HEK293 (cell line): ENCODE results near the gene CTSF.

Source experiments
- HOXA7 ChIP-seq: sonication (generic); formaldehyde crosslinking; IDR thresholded peaks from 2 replicates; pipeline ENCODE4 v1.8.1; 2022; ENCODE audit warnings: missing genetic modification reagents, borderline replicate concordance
- KLF10 ChIP-seq: fragments of 450-650 bp; IDR thresholded peaks from 2 replicates; pipeline ENCODE4 v1.5.1; 2018; ENCODE audit warnings: missing biosample characterization, mild to moderate bottlenecking, missing genetic modification characterization
- OSR2 ChIP-seq: fragments of 450-650 bp; formaldehyde crosslinking; IDR thresholded peaks from 2 replicates; pipeline ENCODE4 v1.5.1; 2016; ENCODE audit warnings: missing biosample characterization, missing genetic modification characterization
- OVOL3 ChIP-seq: fragments of 450-650 bp; formaldehyde crosslinking; IDR thresholded peaks from 2 replicates; pipeline ENCODE4 v1.5.1; 2016; ENCODE audit warnings: missing biosample characterization, missing genetic modification characterization
- SP3 ChIP-seq: fragments of 450-650 bp; formaldehyde crosslinking; IDR thresholded peaks from 2 replicates; pipeline ENCODE4 v1.5.1; 2016; ENCODE audit warnings: missing biosample characterization, missing genetic modification characterization
- WT1 ChIP-seq: fragments of 450-650 bp; formaldehyde crosslinking; IDR thresholded peaks from 2 replicates; pipeline ENCODE4 v1.5.1; 2016; ENCODE audit warnings: missing biosample characterization, missing genetic modification characterization
- YY1 ChIP-seq: fragments of 450-650 bp; formaldehyde crosslinking; IDR thresholded peaks from 2 replicates; pipeline ENCODE4 v1.5.1; 2018; ENCODE audit warnings: missing biosample characterization, missing genetic modification characterization
- ZBTB7A ChIP-seq: fragments of 450-650 bp; formaldehyde crosslinking; IDR thresholded peaks from 2 replicates; pipeline ENCODE4 v1.5.1; 2016; ENCODE audit warnings: low read depth, missing biosample characterization, missing genetic modification characterization
- ZFP37 ChIP-seq: fragments of 450-650 bp; formaldehyde crosslinking; IDR thresholded peaks from 2 replicates; pipeline ENCODE4 v1.5.1; 2016; ENCODE audit warnings: missing biosample characterization, missing genetic modification characterization
- ZFP41 ChIP-seq: fragments of 450-650 bp; formaldehyde crosslinking; IDR thresholded peaks from 2 replicates; pipeline ENCODE4 v1.5.1; 2016; ENCODE audit warnings: missing biosample characterization, missing genetic modification characterization, borderline replicate concordance
- ZNF132 ChIP-seq: fragments of 450-650 bp; formaldehyde crosslinking; IDR thresholded peaks from 2 replicates; pipeline ENCODE4 v1.5.1; 2017; ENCODE audit warnings: missing biosample characterization, missing genetic modification characterization, borderline replicate concordance
- ZNF155 ChIP-seq: fragments of 450-650 bp; formaldehyde crosslinking; IDR thresholded peaks from 2 replicates; pipeline ENCODE4 v1.5.1; 2016; ENCODE audit warnings: missing biosample characterization, missing genetic modification characterization
- ZNF174 ChIP-seq: fragments of 450-650 bp; formaldehyde crosslinking; IDR thresholded peaks from 2 replicates; pipeline ENCODE4 v1.5.0; 2017; ENCODE audit warnings: missing biosample characterization, mild to moderate bottlenecking, missing genetic modification characterization
- ZNF184 ChIP-seq: fragments of 450-650 bp; IDR thresholded peaks from 2 replicates; pipeline ENCODE4 v1.5.1; 2018; ENCODE audit warnings: missing biosample characterization, mild to moderate bottlenecking, missing genetic modification characterization
- ZNF2 ChIP-seq: fragments of 450-650 bp; formaldehyde crosslinking; IDR thresholded peaks from 2 replicates; pipeline ENCODE4 v1.5.1; 2016; ENCODE audit warnings: missing biosample characterization, missing genetic modification characterization
- ZNF202 ChIP-seq: fragments of 450-650 bp; formaldehyde crosslinking; IDR thresholded peaks from 2 replicates; pipeline ENCODE4 v1.5.1; 2016; ENCODE audit warnings: missing biosample characterization, missing genetic modification characterization, borderline replicate concordance
- ZNF211 ChIP-seq: fragments of 450-650 bp; formaldehyde crosslinking; IDR thresholded peaks from 2 replicates; pipeline ENCODE4 v1.5.1; 2016; ENCODE audit warnings: low read depth, missing biosample characterization, missing genetic modification characterization
- ZNF221 ChIP-seq: fragments of 450-650 bp; formaldehyde crosslinking; IDR thresholded peaks from 2 replicates; pipeline ENCODE4 v1.5.1; 2017; ENCODE audit warnings: missing biosample characterization, missing genetic modification characterization, borderline replicate concordance
- ZNF223 ChIP-seq: fragments of 450-650 bp; formaldehyde crosslinking; IDR thresholded peaks from 2 replicates; pipeline ENCODE4 v1.5.1; 2016; ENCODE audit warnings: missing biosample characterization, missing genetic modification characterization
- ZNF24 ChIP-seq: fragments of 450-650 bp; formaldehyde crosslinking; IDR thresholded peaks from 2 replicates; pipeline ENCODE4 v1.5.1; 2016; ENCODE audit warnings: missing biosample characterization, missing genetic modification characterization
- ZNF324 ChIP-seq: fragments of 450-650 bp; formaldehyde crosslinking; IDR thresholded peaks from 2 replicates; pipeline ENCODE4 v1.5.1; 2016; ENCODE audit warnings: missing biosample characterization, missing genetic modification characterization
- ZNF350 ChIP-seq: fragments of 450-650 bp; formaldehyde crosslinking; IDR thresholded peaks from 2 replicates; pipeline ENCODE4 v1.5.0; 2017; ENCODE audit warnings: missing biosample characterization, mild to moderate bottlenecking, missing genetic modification characterization
- ZNF354C ChIP-seq: fragments of 450-650 bp; formaldehyde crosslinking; IDR thresholded peaks from 2 replicates; pipeline ENCODE4 v1.5.1; 2016; ENCODE audit warnings: missing biosample characterization, missing genetic modification characterization, low read depth, borderline replicate concordance
- ZNF37A ChIP-seq: fragments of 450-650 bp; IDR thresholded peaks from 2 replicates; pipeline ENCODE4 v1.5.1; 2018; ENCODE audit warnings: missing biosample characterization, missing genetic modification characterization
- ZNF514 ChIP-seq: fragments of 450-650 bp; formaldehyde crosslinking; IDR thresholded peaks from 2 replicates; pipeline ENCODE4 v1.5.1; 2016; ENCODE audit warnings: missing biosample characterization, missing genetic modification characterization
- ZNF548 ChIP-seq: fragments of 450-650 bp; formaldehyde crosslinking; IDR thresholded peaks from 2 replicates; pipeline ENCODE4 v1.5.1; 2016; ENCODE audit warnings: missing biosample characterization, missing genetic modification characterization
- ZNF610 ChIP-seq: fragments of 450-650 bp; formaldehyde crosslinking; IDR thresholded peaks from 2 replicates; pipeline ENCODE4 v1.5.1; 2016; ENCODE audit warnings: missing biosample characterization, missing genetic modification characterization, borderline replicate concordance
- ZNF830 ChIP-seq: fragments of 450-650 bp; IDR thresholded peaks from 2 replicates; pipeline ENCODE4 v1.5.0; 2018; ENCODE audit warnings: missing biosample characterization, missing genetic modification characterization, low read depth, mild to moderate bottlenecking, moderate library complexity
- ZSCAN23 ChIP-seq: fragments of 450-650 bp; formaldehyde crosslinking; IDR thresholded peaks from 2 replicates; pipeline ENCODE4 v1.5.1; 2016; ENCODE audit warnings: missing biosample characterization, missing genetic modification characterization
- ZSCAN30 ChIP-seq: fragments of 450-650 bp; IDR thresholded peaks from 2 replicates; pipeline ENCODE4 v1.5.1; 2018; ENCODE audit warnings: missing biosample characterization, mild to moderate bottlenecking, missing genetic modification characterization, moderate library complexity
- TF ChIP-seq, protein P1 (sequence below): fragments of 450-650 bp; formaldehyde crosslinking; IDR thresholded peaks from 2 replicates; pipeline ENCODE4 v1.5.1; 2016; ENCODE audit warnings: missing biosample characterization, missing genetic modification characterization
- TF ChIP-seq, protein P2 (sequence below): fragments of 450-650 bp; formaldehyde crosslinking; IDR thresholded peaks from 2 replicates; pipeline ENCODE4 v1.5.1; 2016; ENCODE audit warnings: missing biosample characterization, missing genetic modification characterization
- TF ChIP-seq, protein P3 (sequence below): sonication (generic); formaldehyde crosslinking; IDR thresholded peaks from 2 replicates; pipeline ENCODE4 v1.8.1; 2022; ENCODE audit warnings: mild to moderate bottlenecking, moderate library complexity, missing genetic modification reagents
- TF ChIP-seq, protein P4 (sequence below): fragments of 450-650 bp; formaldehyde crosslinking; IDR thresholded peaks from 2 replicates; pipeline ENCODE4 v1.5.1; 2017; ENCODE audit warnings: missing biosample characterization, missing genetic modification characterization
- TF ChIP-seq, protein P5 (sequence below): fragments of 450-650 bp; formaldehyde crosslinking; IDR thresholded peaks from 2 replicates; pipeline ENCODE4 v1.5.1; 2016; ENCODE audit warnings: missing biosample characterization, missing genetic modification characterization, borderline replicate concordance

CTSF gene

DNA sequence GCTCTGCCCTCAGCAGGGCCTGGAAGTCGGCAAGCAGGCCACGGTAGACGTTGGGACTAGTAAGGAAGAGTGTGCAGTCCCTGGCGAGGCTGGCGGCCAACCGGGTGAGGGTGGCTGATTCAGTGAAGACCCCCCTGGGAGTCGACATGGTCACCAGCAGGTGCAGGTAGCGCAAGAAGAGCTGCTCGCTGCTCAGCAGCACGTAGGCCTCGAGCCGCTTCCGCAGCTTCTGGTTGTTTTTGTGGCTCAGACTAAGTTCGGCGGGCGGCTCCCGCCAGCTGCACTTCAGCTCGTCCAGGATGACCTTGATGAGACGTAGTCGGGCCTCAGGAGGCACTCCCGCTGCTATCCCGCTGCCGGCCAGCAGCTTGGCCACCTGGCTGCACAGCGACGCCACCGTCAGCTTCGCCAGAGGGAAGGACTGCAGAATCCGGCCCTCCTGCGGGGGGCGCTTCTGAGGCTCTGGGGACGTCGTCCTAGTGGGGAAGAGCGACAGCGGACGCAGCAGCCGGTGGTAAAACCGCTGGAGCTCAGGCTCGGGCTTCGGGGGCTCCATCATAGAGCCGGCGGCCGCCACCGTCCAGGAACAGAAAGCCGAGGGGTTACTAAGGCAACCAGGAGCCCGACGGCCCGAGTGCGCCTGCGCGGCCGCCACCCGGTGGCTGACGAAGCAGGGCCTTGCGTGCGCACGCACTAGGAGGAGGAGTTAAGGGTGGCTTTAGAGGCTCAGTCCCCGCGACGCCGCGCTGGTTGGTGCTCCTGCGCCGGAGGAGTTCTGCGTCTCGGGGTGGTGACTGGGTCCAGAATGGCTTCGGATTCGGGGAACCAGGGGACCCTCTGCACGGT lies 24.3 kb upstream of the CTSF start, which contains the start of the genes CCDC87 and CCS (continued):
- TF ChIP-seq HOXA7 (no peak), ZBTB7A (tag by site-specific recombination) (no peak), ZNF174 (tag by site-specific recombination) (no peak), ZNF184 (tag by site-specific recombination) (no peak), ZNF24 (tag by site-specific recombination) (no peak), ZSCAN23 (tag by site-specific recombination) (no peak), ZNF610 (no peak), ZFP41 (tag by site-specific recombination) (no peak), SP3 (tag by site-specific recombination) (peak; percentile 15; the same call in 1 of the 2 replicates), ZNF37A (no peak), YY1 (tag by site-specific recombination) (no peak), OSR2 (tag by site-specific recombination) (peak; percentile 30; the same call in 1 of the 2 replicates), ZNF548 (no peak), OVOL3 (tag by site-specific recombination) (no peak), ZSCAN30 (tag by site-specific recombination) (no peak), WT1 (0 out of 2 replicates have a peak, but pooled peaks have one; percentile 21), ZNF202 (tag by site-specific recombination) (no peak), ZNF223 (tag by site-specific recombination) (no peak), ZNF2 (peak; percentile 57; the same call in 1 of the 2 replicates), ZNF350 (tag by site-specific recombination) (no peak), ZFP37 (no peak), KLF10 (tag by site-specific recombination) (no peak), ZNF211 (no peak), ZNF354C (no peak), ZNF514 (tag by site-specific recombination) (no peak), ZNF132 (no peak), ZNF221 (tag by site-specific recombination) (no peak), ZNF155 (no peak), ZNF324 (tag by site-specific recombination) (no peak), ZNF830 (tag by site-specific recombination) (no peak)
- TF ChIP-seq, protein P1, sequence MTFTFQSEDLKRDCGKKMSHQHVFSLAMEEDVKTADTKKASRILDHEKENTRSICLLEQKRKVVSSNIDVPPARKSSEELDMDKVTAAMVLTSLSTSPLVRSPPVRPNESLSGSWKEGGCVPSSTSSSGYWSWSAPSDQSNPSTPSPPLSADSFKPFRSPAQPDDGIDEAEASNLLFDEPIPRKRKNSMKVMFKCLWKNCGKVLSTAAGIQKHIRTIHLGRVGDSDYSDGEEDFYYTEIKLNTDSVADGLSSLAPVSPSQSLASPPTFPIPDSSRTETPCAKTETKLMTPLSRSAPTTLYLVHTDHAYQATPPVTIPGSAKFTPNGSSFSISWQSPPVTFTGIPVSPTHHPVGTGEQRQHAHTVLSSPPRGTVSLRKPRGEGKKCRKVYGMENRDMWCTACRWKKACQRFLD (tag by site-specific recombination), result no peak
- TF ChIP-seq, protein P2, sequence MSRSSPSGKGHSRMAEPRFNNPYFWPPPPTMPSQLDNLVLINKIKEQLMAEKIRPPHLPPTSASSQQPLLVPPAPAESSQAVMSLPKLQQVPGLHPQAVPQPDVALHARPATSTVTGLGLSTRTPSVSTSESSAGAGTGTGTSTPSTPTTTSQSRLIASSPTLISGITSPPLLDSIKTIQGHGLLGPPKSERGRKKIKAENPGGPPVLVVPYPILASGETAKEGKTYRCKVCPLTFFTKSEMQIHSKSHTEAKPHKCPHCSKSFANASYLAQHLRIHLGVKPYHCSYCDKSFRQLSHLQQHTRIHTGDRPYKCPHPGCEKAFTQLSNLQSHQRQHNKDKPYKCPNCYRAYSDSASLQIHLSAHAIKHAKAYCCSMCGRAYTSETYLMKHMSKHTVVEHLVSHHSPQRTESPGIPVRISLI, result no peak
- TF ChIP-seq, protein P3, sequence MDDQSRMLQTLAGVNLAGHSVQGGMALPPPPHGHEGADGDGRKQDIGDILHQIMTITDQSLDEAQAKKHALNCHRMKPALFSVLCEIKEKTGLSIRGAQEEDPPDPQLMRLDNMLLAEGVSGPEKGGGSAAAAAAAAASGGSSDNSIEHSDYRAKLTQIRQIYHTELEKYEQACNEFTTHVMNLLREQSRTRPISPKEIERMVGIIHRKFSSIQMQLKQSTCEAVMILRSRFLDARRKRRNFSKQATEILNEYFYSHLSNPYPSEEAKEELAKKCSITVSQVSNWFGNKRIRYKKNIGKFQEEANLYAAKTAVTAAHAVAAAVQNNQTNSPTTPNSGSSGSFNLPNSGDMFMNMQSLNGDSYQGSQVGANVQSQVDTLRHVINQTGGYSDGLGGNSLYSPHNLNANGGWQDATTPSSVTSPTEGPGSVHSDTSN (CRISPR knock-in tag), result no peak; the same call in none of the 2 replicates
- TF ChIP-seq, protein P4, sequence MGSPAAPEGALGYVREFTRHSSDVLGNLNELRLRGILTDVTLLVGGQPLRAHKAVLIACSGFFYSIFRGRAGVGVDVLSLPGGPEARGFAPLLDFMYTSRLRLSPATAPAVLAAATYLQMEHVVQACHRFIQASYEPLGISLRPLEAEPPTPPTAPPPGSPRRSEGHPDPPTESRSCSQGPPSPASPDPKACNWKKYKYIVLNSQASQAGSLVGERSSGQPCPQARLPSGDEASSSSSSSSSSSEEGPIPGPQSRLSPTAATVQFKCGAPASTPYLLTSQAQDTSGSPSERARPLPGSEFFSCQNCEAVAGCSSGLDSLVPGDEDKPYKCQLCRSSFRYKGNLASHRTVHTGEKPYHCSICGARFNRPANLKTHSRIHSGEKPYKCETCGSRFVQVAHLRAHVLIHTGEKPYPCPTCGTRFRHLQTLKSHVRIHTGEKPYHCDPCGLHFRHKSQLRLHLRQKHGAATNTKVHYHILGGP (tag by site-specific recombination), result no peak
- TF ChIP-seq, protein P5, sequence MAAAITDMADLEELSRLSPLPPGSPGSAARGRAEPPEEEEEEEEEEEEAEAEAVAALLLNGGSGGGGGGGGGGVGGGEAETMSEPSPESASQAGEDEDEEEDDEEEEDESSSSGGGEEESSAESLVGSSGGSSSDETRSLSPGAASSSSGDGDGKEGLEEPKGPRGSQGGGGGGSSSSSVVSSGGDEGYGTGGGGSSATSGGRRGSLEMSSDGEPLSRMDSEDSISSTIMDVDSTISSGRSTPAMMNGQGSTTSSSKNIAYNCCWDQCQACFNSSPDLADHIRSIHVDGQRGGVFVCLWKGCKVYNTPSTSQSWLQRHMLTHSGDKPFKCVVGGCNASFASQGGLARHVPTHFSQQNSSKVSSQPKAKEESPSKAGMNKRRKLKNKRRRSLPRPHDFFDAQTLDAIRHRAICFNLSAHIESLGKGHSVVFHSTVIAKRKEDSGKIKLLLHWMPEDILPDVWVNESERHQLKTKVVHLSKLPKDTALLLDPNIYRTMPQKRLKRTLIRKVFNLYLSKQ (tag by site-specific recombination), result no peak
